GM18502 (cell line): ENCODE measurements around the gene SETD2.
A peak's percentile ranks its signal among the peaks of the same experiment; 100 is the strongest.

Source experiments
- ATAC-seq: cut with Tn5 transposase; IDR thresholded peaks from one replicate; pipeline ENCODE4 v1.9.1; 2021; ENCODE audit warnings: mild to moderate bottlenecking; ENCODE audit not compliant: unreplicated experiment, poor library complexity

SETD2 gene

GRCh38 chr3:46988616-46989015, 175.3 kb downstream of the SETD2 start:
- no peak for ATAC-seq

- peak; percentile 76 for ATAC-seq
Observed at GRCh38 chr3:46987743-46988401, 176.0 kb downstream of the SETD2 start.

DNA sequence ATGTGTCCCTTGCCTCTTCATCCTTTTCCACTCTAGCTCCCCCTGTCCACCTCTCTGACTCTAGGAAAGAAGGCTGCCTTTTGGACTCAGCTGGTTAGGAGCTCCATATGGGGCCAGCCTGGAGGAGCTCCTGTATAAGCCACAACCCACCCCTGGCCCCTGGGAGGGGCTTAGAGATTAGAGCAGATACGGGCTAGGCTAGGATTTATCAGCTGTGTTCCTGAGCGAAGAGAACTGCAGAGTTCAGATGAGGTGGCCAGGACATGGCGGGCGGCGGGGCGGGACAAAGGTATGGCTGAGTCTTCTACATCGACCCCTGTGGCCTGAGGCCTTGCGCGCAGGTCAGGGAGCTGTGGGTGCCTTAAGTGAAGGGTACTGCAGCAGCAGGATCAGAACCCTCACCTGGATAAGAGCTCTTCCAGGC, 176.6 kb downstream of the SETD2 start:
- ATAC-seq = no peak

GRCh38 chr3:46986782-46987310, 177.1 kb downstream of the SETD2 start:
- ATAC-seq = no peak

- no peak for ATAC-seq
Observed at GRCh38 chr3:46986055-46986730, 177.7 kb downstream of the SETD2 start.

DNA sequence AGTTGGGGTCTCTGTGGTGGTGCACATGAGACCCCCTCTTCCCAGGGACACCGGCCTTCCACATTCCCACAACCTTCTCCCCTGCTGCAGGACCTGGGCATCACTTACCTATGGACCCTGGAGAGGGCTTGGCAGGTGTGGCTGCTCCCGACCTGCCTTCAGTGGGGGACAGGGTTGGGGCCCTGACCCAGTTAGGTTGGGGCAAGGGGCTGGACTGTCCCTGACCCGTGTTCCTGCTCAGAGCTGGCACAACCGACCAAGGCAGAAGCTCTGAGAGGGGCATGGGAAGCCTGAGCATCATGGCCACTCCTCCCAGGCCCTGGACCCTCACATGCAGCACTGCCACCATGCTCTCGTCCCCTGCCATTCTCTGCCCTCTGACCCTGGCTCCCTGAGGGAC, 178.3 kb downstream of the SETD2 start:
- ATAC-seq = no peak

- no peak for ATAC-seq
Observed at GRCh38 chr3:46984591-46985459, 179.1 kb downstream of the SETD2 start.

DNA sequence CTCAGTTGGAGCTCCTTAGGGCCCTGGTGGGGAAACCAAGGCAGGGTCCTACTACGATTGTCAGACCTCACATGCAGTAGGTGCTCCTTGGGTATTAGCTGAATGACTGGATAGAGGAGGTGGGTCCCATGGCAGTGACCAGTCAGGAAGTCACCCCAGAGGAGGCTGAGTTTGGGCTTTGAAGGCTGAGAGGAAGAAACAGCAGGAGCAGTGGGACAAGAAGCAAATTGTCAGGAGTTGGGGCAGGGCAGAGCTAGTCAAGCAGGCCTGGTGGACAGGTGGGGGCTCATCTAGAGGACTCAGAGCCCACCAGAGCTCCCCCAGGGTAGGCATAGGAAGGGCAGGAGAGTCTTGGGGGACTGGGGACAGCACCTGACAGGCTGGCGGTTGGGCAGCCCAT, 181.4 kb downstream of the SETD2 start:
- ATAC-seq = no peak

- ATAC-seq = no peak
Observed at GRCh38 chr3:46981932-46982471, 181.9 kb downstream of the SETD2 start.

DNA sequence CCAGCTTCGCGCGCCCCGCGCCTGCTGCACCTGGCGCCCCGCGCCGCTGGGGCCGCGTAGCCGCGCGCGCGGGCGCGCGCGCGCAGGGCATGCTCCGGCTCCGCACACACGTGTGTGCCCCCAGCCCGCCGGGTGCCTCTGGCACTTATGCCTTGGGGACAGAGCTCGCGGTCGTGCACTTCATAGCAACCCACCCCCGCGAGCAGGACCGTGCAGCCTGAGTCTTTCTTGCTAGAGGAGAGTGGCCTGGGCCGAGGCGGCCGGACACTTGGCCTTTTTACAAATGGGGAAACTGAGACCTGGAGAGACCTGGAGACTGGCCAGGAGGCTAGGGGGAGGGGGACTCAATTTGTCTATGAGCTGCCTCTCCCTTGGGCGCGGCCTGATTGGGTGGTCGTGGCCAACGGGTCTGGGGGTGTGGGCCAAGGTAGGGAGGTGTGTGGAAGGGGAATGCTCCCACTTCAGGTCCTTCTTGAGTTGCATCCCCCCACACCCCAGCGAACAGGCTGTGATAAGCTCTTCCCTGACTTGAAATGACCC, 183.9 kb downstream of the SETD2 start:
- peak; percentile 11 for ATAC-seq

GRCh38 chr3:46978985-46979944, 184.6 kb downstream of the SETD2 start, which contains the start of gene NBEAL2:
TSS of gene NBEAL2 (plus strand) at chr3:46979666. CDS start at chr3:46979862, 196 bp downstream.
- peak; percentile 78 for ATAC-seq

DNA sequence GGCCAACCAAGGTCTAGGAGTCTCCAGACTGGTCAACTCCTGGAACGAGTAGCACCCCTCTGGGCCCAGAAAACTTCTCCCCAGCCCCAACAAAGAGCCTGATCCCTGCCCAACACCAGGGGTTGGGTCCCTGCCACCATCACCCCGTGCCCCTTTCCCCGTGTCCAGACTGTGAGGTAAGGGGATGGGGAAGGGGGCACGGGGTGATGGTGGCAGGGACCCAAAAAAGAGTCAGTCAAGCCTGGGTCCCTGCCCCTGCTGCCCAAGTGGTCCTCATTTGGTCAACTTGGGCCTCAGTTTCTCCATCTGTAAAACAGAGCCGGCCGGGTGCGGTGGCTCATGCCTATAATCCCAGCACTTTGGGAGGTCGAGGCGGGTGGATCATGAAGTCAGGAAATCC, 185.5 kb downstream of the SETD2 start:
- no peak for ATAC-seq

DNA sequence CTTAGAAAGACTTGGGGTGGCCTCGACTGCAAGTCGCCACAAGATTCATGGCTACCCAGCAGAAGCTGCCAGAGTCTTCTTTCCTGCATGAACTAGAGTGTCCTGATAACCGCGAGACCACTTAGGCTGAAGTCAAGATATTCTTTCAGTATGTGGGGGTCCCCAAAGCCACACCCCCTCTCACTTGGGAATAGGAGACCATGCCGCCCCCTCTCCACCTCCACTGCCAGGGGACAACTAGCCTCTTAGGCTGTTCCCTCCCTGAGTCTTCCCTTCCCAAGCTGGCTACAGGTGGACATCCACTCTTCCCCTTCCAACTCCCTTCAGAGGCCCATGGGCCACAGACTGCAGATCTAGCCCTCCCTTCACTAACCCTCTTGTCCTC, 186.1 kb downstream of the SETD2 start:
- ATAC-seq = no peak

- peak; percentile 67 for ATAC-seq
Observed at GRCh38 chr3:46976326-46977190, 187.4 kb downstream of the SETD2 start, which contains the start of gene CCDC12. TSS of gene CCDC12 (minus strand) at chr3:46976745. CDS start at chr3:46976732, 13 bp downstream.

DNA sequence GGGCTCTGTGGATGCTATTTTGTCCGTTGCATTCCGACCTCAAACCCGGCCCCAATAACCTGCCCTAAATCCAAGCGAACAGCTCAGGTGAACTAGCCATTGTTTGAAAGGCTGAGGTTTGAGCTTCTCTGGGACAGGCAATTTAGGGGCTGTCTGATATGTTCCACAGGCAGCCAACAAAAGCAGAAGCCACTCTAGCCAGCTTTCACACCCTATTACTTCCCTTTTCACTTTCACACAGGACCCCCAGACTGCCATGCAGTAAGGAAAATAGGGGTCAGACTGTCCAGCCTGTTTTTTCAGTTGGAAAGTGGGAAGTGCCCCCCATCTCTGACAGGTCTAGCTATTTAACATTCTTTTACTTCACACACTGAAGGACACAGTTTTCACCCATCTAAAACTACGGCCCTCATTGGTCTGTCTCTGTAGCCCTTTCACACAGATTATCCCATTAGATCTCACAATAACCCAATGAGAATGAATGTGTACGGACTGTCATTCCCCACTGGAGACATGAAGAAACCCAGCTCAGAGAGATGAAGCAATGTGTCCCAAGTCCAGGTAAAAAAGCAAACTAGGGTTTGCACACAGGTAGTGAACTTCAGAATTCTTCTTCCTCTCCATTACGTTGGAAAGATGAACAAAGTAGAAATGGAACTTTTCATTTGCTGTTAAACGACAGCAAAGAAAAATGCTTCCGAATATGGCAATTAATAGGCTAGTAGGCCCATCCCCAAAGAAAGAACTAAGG, 189.3 kb downstream of the SETD2 start:
- ATAC-seq = no peak

DNA sequence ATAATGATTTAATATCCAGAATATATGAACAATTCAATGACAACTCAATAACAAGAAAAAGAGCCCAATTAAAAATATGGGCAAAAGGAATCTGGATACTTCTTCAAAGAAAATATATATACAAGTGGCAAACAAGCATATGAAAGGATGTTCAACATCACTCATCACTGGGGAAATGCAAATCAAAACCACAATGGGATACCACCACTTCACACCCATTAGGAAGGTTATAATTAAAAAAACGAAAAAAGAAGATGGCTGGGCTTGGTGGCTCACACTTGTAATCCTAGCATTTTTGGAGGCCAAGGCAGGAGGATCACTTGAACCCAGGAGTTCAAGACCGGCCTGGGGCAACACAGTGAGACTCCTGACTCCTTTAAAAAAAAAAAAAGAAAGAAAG, 191.5 kb downstream of the SETD2 start:
- ATAC-seq = no peak

DNA sequence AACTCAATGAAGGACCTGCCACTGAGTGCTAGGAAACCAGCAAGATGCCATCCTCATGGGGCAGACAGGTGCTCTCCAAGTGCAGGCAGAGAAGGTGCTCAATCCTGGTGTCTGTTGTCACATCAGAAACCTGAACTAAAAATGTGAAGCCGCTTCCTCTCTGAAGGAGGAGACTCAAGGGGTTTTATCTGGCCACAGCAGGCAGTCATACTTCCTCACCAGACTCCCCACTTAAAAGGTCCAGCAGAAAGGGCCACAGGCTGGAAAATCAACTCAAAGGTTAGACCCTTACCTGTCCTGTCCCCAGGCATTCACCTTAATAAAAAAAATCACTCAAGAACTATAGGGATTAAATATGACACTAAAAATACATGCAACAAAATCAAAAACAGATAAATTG, 192.2 kb downstream of the SETD2 start:
- ATAC-seq = no peak
